ENCODE data around the gene ATP10A.

The ATP10A gene

DNA sequence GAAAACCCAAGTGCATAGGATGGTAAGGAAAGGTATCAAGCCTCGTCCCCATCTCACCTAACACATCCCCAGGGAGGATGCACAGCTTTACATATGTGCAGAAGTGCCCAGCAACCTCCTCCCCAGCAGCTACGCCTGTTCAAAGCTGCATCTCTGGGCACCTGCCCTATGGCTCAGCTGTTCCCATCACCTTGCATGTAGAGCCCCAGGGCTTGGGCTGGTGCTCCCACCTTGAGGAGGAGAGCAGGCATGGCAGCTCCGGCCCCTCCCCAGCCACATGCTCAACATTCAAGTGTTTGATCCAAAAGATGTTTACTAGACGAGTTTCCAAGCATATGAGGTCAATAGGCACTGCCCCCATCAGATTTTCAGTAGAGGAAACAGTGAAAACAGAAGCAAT is 173.5 kb downstream of the ATP10A start:
- TF ChIP-seq, protein P1, sequence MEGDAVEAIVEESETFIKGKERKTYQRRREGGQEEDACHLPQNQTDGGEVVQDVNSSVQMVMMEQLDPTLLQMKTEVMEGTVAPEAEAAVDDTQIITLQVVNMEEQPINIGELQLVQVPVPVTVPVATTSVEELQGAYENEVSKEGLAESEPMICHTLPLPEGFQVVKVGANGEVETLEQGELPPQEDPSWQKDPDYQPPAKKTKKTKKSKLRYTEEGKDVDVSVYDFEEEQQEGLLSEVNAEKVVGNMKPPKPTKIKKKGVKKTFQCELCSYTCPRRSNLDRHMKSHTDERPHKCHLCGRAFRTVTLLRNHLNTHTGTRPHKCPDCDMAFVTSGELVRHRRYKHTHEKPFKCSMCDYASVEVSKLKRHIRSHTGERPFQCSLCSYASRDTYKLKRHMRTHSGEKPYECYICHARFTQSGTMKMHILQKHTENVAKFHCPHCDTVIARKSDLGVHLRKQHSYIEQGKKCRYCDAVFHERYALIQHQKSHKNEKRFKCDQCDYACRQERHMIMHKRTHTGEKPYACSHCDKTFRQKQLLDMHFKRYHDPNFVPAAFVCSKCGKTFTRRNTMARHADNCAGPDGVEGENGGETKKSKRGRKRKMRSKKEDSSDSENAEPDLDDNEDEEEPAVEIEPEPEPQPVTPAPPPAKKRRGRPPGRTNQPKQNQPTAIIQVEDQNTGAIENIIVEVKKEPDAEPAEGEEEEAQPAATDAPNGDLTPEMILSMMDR (IDR thresholded peaks at IDR 0.05): no peak
- DNase-seq: peak; percentile 18 to 48
- no peaks in the 10 kb centered on the region for H3K9me3 ChIP-seq
- H3K4me1 ChIP-seq: peaks cover 0 to 42% (median 22%) of the 10 kb centered on the region in 4 donors
- H3K27ac ChIP-seq: no peak overlapping the region
- no peaks in the 10 kb centered on the region for H3K27me3 ChIP-seq
- H3K36me3 ChIP-seq: peaks cover 38 to 51% (median 48%) of the 10 kb centered on the region in 3 donors
- H3K4me3 ChIP-seq: no peak overlapping the region
- intact Hi-C loops (cut with DNase I; ENCODE audit: low total_unique reads): no loop called here

GRCh38 chr15:25688166-25688565 is 175.0 kb downstream of the ATP10A start:
- TF ChIP-seq, protein P1 (IDR thresholded peaks at IDR 0.05): no peak
- Histone ChIP-seq H3K27ac (no peak overlapping the region), H3K27me3 (no peaks in the 10 kb centered on the region), H3K36me3 (peaks cover 28 to 45% (median 41%) of the 10 kb centered on the region in 3 donors), H3K4me3 (no peak overlapping the region), H3K4me1 (peaks cover 0 to 45% (median 16%) of the 10 kb centered on the region in 4 donors), H3K9me3 (no peaks in the 10 kb centered on the region)
- DNase-seq: peak; percentile 16 to 40
- intact Hi-C loops (cut with DNase I; ENCODE audit: low total_unique reads): no loop called here

- peak; percentile 16 to 54 for DNase-seq
- Histone ChIP-seq H3K4me3 (no peak overlapping the region), H3K9me3 (no peaks in the 10 kb centered on the region), H3K27ac (peak overlapping the region in 1 of 2 donors; percentile 2), H3K4me1 (peaks cover 0 to 50% (median 21%) of the 10 kb centered on the region in 4 donors), H3K36me3 (peaks cover 25 to 43% (median 41%) of the 10 kb centered on the region in 3 donors), H3K27me3 (no peaks in the 10 kb centered on the region)
- intact Hi-C loops (cut with DNase I; ENCODE audit: low total_unique reads): no loop called here
- TF ChIP-seq, protein P1 (IDR thresholded peaks at IDR 0.05): no peak
Observed at GRCh38 chr15:25687689-25688088, 175.4 kb downstream of the ATP10A start.

DNA sequence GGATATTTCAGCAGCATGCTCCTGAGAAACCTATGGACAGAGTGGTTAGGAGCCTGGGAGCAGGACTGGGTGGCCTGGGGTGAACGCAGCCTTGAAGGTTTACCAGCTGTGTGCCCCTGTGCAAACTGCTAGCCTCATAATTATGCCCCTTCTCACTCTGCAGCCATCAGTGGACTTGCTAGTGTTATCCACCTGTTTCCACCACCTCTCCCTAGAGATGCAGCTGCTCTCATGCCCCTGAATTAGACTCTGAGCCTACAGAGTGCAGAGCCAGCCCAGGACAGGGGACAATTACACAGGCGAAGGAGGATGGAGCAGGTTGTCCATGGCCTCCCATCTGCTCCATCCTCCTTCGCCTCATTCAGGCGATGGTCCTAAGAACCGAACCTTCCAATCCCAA is 175.9 kb downstream of the ATP10A start:
- no peak for DNase-seq

DNA sequence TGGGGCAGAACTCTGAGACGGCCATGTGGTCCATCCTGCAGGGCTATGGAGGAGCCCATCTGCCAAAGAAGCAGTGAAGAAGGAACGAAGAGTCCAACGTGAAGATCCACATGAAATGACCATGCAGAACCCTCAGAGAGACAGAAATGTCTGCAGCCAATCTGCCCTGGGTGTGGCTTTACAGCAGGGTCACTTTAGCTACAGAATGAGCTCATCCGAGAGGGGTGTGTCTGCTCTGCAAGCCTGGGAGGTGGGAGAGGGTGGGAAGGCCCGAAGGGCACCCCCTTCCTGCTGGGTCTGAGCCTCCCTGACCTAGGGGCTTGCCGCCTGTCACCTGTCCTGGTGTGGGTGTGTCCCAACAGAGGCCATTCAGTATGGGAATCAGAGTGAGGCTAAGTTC is 176.3 kb downstream of the ATP10A start:
- no peak for DNase-seq
- Histone ChIP-seq H3K36me3 (peaks cover 22 to 42% (median 41%) of the 10 kb centered on the region in 3 donors), H3K9me3 (no peaks in the 10 kb centered on the region), H3K27ac (no peak overlapping the region), H3K4me1 (peaks cover 0 to 54% (median 28%) of the 10 kb centered on the region in 4 donors), H3K27me3 (no peaks in the 10 kb centered on the region), H3K4me3 (no peak overlapping the region)
- intact Hi-C loops (cut with DNase I; ENCODE audit: low total_unique reads): no loop called here
- TF ChIP-seq, protein P1 (IDR thresholded peaks at IDR 0.05): no peak

More for the DNA sequence above, 175.9 kb downstream of the ATP10A start:
- no peak overlapping the region for H3K4me3 ChIP-seq
- H3K27me3 ChIP-seq: no peaks in the 10 kb centered on the region
- no peaks in the 10 kb centered on the region for H3K9me3 ChIP-seq
- peak overlapping the region in 1 of 2 donors; percentile 2 for H3K27ac ChIP-seq
- peaks cover 0 to 54% (median 25%) of the 10 kb centered on the region in 4 donors for H3K4me1 ChIP-seq
- intact Hi-C loops (cut with DNase I; ENCODE audit: low total_unique reads): no loop called here
- H3K36me3 ChIP-seq: peaks cover 22 to 42% (median 41%) of the 10 kb centered on the region in 3 donors
- TF ChIP-seq, protein P1 (IDR thresholded peaks at IDR 0.05): no peak
